CD4-positive, alpha-beta T cell (primary cell): Measurements from ENCODE around the gene ZNF444. TPM values are rescaled to one million over a fixed set of nuclear protein-coding genes. Genes with fewer than 3 reads are reported as not detected.

Experiments used
- ATAC-seq: fragments of 200-7000 bp; cut with Tn5 transposase; one replicate; pipeline ENCODE4 v1.10.0; 2022; ENCODE audit warnings: mild to moderate bottlenecking; ENCODE audit not compliant: poor library complexity
- CTCF ChIA-PET: fragments of 350-600 bp; sonication (Branson Sonifier 250); formaldehyde crosslinking; loops from one replicate; lab custom pipeline; 2021; ENCODE audit warnings: antibody characterized with exemption, inconsistent platforms; lab: Charles Lee
- POLR2A ChIA-PET: fragments of 350-600 bp; sonication (Branson Sonifier 250); formaldehyde crosslinking; loops from one replicate; lab custom pipeline; 2021; ENCODE audit warnings: antibody characterized with exemption, inconsistent platforms; lab: Charles Lee
- DNase-seq, 14 experiments: peaks; one replicate each; pipeline ENCODE4 v3.0.0-alpha.2; 2013 to 2020; ENCODE audit warnings: mixed read lengths in 2 of 14
- H3K27ac ChIP-seq, 2 donors: one replicate each; pipeline versions ENCODE4 v1.5.1 to v1.7.0; 2013; ENCODE audit warnings: low read length in 2 of 2, low read depth in 1 of 2, mild to moderate bottlenecking in 1 of 2
- H3K27me3 ChIP-seq, 2 experiments: 1 replicate in 1 of 2; 2 replicates in 1 of 2; pipeline versions ENCODE4 v1.6.1 to v1.7.0; 2013; ENCODE audit warnings: low read length in 2 of 2, control low read depth in 1 of 2, mild to moderate bottlenecking in 1 of 2, moderate library complexity in 1 of 2; ENCODE audit not compliant: insufficient read depth in 2 of 2, control insufficient read depth in 1 of 2
- H3K36me3 ChIP-seq: one replicate; pipeline ENCODE4 v1.6.1; 2013; ENCODE audit warnings: low read length, control low read depth; ENCODE audit not compliant: insufficient read depth
- H3K4me1 ChIP-seq: one replicate; pipeline ENCODE4 v1.6.1; 2013; ENCODE audit warnings: low read length, control low read depth; ENCODE audit not compliant: insufficient read depth
- H3K4me3 ChIP-seq: one replicate; pipeline ENCODE4 v1.5.1; 2013; ENCODE audit warnings: mild to moderate bottlenecking, low read length, moderate library complexity
- H3K9me3 ChIP-seq, 2 experiments: 1 replicate in 1 of 2; 2 replicates in 1 of 2; pipeline versions ENCODE4 v1.6.1 to v1.7.0; 2013; ENCODE audit warnings: low read length in 2 of 2, mild to moderate bottlenecking in 2 of 2, control low read depth in 1 of 2, moderate library complexity in 1 of 2; ENCODE audit not compliant: control insufficient read depth in 1 of 2, insufficient read depth in 1 of 2
- H3K27ac Mint-ChIP-seq: one replicate; pipeline ENCODE4 v1.8.0; 2020; ENCODE audit warnings: mixed read lengths
- H3K27me3 Mint-ChIP-seq: one replicate; pipeline ENCODE4 v1.8.0; 2021; ENCODE audit warnings: mixed read lengths
- H3K36me3 Mint-ChIP-seq: one replicate; pipeline ENCODE4 v1.8.0; 2021; ENCODE audit warnings: low read depth, mixed read lengths
- H3K4me1 Mint-ChIP-seq: one replicate; pipeline ENCODE4 v1.8.0; 2021; ENCODE audit warnings: low read depth, mixed read lengths
- H3K4me3 Mint-ChIP-seq: one replicate; pipeline ENCODE4 v1.8.0; 2020; ENCODE audit warnings: mild to moderate bottlenecking, mixed read lengths
- H3K9me3 Mint-ChIP-seq: one replicate; pipeline ENCODE4 v1.8.0; 2020; ENCODE audit warnings: mixed read lengths
- intact Hi-C, 2 experiments: fragments of 100-400 bp; cut with DNase I in 1 of 2; cut with micrococcal nuclease in 1 of 2; formaldehyde crosslinking; loops; one replicate each; pipeline versions ENCODE4 v1.15.1 to v1.9.0; 2023 to 2025; cut with DNase I, micrococcal nuclease
- total RNA-seq, 174 experiments: library from RNA in 2 of 174; stranded (reverse) in 2 of 174; gene quantifications; one replicate each; pipeline ENCODE4 v1.2.3 and lab custom pipeline; 2021 to 2026
- TF ChIP-seq, protein P1 (sequence below): fragments of 200-600 bp; IDR thresholded peaks from one replicate; pipeline ENCODE4 v1.8.0; 2022; ENCODE audit warnings: antibody characterized with exemption, mild to moderate bottlenecking

The ZNF444 gene
- total RNA-seq, 2 experiments from 2014 or later = 13.5 TPM

DNA sequence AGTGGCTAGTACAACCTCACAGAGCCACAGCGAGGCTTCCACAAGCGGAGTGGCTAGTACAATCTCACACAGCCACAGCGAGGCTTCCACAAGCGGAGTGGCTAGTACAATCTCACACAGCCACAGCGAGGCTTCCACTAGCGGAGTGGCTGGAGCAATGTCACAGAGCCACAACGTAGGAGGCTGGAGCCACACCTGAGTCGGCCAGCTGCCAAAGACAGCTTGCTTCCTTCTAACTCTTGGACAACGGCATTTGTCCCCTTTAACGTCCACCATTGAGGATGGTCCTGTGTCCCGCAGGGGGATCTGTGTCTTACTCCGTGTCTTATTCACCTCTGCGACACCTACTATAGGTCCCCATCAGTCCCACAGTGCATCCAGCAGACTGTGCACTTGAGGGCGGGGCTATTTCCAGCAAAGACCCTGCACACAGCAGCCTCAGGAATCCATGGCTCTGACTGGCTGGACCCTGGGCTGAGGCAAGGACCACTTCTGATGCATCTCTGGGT is 23.7 kb upstream of the ZNF444 start:
- Mint-ChIP-seq H3K4me1 (peaks cover 74% of the 10 kb centered on the region), H3K9me3 (no peaks in the 10 kb centered on the region), H3K4me3 (peak overlapping the region; percentile 62), H3K36me3 (peaks cover 11% of the 10 kb centered on the region), H3K27ac (no peak overlapping the region), H3K27me3 (no peaks in the 10 kb centered on the region)
- no peaks in the 10 kb centered on the region for H3K27me3 ChIP-seq
- POLR2A ChIA-PET = no interaction called here
- no peak overlapping the region for H3K4me3 ChIP-seq
- no peaks in the 10 kb centered on the region for H3K36me3 ChIP-seq
- H3K4me1 ChIP-seq = peaks cover 60% of the 10 kb centered on the region
- H3K9me3 ChIP-seq = no peaks in the 10 kb centered on the region
- intact Hi-C loops = no loop called here
- no peak overlapping the region for H3K27ac ChIP-seq
- no peak for ATAC-seq
- DNase-seq = no peak
- TF ChIP-seq, protein P1, sequence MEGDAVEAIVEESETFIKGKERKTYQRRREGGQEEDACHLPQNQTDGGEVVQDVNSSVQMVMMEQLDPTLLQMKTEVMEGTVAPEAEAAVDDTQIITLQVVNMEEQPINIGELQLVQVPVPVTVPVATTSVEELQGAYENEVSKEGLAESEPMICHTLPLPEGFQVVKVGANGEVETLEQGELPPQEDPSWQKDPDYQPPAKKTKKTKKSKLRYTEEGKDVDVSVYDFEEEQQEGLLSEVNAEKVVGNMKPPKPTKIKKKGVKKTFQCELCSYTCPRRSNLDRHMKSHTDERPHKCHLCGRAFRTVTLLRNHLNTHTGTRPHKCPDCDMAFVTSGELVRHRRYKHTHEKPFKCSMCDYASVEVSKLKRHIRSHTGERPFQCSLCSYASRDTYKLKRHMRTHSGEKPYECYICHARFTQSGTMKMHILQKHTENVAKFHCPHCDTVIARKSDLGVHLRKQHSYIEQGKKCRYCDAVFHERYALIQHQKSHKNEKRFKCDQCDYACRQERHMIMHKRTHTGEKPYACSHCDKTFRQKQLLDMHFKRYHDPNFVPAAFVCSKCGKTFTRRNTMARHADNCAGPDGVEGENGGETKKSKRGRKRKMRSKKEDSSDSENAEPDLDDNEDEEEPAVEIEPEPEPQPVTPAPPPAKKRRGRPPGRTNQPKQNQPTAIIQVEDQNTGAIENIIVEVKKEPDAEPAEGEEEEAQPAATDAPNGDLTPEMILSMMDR = no peak
- CTCF ChIA-PET = no interaction called here

DNA sequence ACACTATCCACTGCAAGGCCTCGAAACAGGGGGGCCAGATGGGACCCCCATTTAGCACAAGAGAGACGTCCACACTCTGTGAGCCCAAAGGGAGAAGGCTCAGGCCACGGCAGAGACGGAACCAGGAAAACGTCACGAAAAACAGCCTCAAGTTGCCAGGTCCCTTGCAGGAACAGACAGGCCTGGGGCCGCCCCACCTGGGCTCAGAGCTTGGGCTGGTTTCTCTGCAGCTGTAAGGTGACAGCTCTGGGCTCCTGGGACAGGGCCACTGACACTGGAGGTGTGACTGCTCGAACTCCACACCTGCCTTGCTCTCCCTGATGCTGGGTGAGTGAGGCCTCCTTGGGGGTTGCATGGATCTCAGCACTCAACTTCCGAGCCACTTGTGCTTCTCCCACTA is 23.2 kb upstream of the ZNF444 start:
- TF ChIP-seq, protein P1 = no peak
- H3K9me3 Mint-ChIP-seq = no peaks in the 10 kb centered on the region
- H3K4me1 Mint-ChIP-seq = peaks cover 69% of the 10 kb centered on the region
- CTCF ChIA-PET = no interaction called here
- peak overlapping the region; percentile 92 for H3K4me3 Mint-ChIP-seq
- H3K27me3 ChIP-seq = no peaks in the 10 kb centered on the region
- no peaks in the 10 kb centered on the region for H3K27me3 Mint-ChIP-seq
- intact Hi-C loops = no loop called here
- H3K36me3 Mint-ChIP-seq = peaks cover 11% of the 10 kb centered on the region
- DNase-seq (peak in 1 of 14 experiments; percentile 19), ATAC-seq (no peak)
- no peak overlapping the region for H3K27ac ChIP-seq
- H3K4me3 ChIP-seq = no peak overlapping the region
- POLR2A ChIA-PET = no interaction called here
- H3K36me3 ChIP-seq = no peaks in the 10 kb centered on the region
- H3K4me1 ChIP-seq = peaks cover 57% of the 10 kb centered on the region
- peak overlapping the region; percentile 83 for H3K27ac Mint-ChIP-seq
- no peaks in the 10 kb centered on the region for H3K9me3 ChIP-seq

DNA sequence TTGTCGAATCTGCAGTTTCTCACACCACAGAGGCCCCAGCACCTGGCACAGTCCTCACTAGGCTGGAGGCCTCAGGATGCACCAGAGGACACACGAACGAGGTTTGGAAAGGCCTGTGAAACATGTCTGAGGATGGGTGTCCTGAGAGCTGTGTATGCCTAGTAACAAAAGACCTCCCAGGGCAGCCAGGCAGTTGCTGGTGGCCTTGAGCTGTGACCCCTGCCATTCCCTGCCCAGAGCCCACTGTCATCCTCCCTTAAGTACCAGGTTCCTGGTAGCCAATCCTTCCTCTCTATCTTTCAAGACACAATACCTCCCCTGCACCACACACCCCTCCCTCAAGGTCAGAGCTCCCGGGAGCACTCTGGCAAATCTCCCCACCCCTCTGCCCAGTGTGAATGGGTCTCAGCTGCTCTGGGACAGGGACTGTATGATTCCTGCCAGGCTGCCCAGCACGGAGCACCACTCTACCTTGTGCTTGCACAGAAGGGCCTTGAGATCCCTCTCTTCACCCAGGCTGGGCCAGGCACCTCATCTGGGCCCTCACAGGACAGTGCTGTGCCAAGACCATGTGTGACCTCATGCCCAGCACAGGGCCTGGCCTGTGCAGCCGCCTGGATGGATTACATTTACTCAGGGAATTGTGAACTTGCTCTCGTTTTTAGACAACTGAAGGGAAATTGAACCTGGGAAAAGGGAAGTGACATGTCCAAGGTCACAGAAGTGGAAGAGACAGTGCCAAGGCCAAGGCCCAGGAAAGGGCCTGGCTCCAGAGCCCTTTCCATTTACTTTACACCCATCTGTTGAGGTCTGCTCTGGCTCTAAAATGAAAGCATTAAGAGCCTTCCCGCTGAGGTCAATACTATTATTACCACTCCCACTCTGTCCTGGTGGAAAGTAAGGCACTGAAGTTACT is 22.2 kb upstream of the ZNF444 start:
- Histone ChIP-seq H3K27ac (no peak overlapping the region), H3K4me1 (peaks cover 50% of the 10 kb centered on the region), H3K9me3 (no peaks in the 10 kb centered on the region), H3K36me3 (no peaks in the 10 kb centered on the region), H3K27me3 (no peaks in the 10 kb centered on the region), H3K4me3 (no peak overlapping the region)
- Mint-ChIP-seq H3K9me3 (no peaks in the 10 kb centered on the region), H3K27ac (peak overlapping the region; percentile 83), H3K27me3 (no peaks in the 10 kb centered on the region), H3K36me3 (peaks cover 11% of the 10 kb centered on the region), H3K4me1 (peaks cover 66% of the 10 kb centered on the region), H3K4me3 (peak overlapping the region; percentile 92)
- no peak for DNase-seq
- ChIA-PET POLR2A (interaction anchor here (1.4 kb wide), 1 partner anchor 22 kb away, joined by 5 read pairs; the partner anchor contains the start of gene ZNF444), CTCF (no interaction called here)
- ATAC-seq = no peak
- intact Hi-C loops = no loop called here
- TF ChIP-seq, protein P1 = no peak
